Muscle of arm (tissue), 12 donors: Measurements from ENCODE around the gene MSH4. TPM values are rescaled to one million over a fixed set of nuclear protein-coding genes. Genes with fewer than 3 reads are reported as not detected.
"Not testable (repeated sequence)": the region's sequence is repeated elsewhere in the genome, so short reads cannot be mapped to it uniquely, and the experiment has no call there.

Experiments used
- DNase-seq: peaks from one replicate; pipeline ENCODE4 v3.0.0-alpha.2; 2013
- polyA plus RNA-seq, 12 donors: library from polyadenylated mRNA; unstranded; fragments of 120-200 nt; gene quantifications; one replicate each; pipeline ENCODE4 v1.2.1, GENCODE V29; 2013; ENCODE audit not compliant: insufficient read length in 12 of 12

Gene MSH4
- polyA plus RNA-seq, 12 donors, result 0.28 to 1.1 (median 0.47) TPM; not detected in 2

DNA sequence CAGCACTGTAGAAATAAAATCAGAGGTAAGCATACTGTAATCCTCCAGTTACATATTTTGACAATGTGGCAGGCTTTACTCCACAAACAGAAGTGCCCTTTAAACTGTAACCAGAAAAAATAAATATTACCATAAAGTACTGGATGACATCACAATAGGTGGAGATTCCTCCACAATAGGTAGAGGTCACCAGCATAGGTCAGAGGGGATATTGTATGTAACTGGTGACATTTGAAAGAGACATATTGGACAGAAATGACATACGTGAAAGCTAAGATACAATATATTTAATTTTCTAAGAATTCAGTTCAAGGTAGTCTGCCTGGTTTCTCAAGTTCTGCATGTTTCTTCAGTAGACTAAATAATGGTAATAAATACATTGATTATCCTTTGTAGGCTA lies 135.6 kb downstream of the MSH4 start, which contains the start of gene ASB17:
ASB17 (minus strand) TSS at position 101 of the 400 bp plus-strand sequence. CDS start 113 bp downstream, outside the sequence.
- DNase-seq, result no peak

DNA sequence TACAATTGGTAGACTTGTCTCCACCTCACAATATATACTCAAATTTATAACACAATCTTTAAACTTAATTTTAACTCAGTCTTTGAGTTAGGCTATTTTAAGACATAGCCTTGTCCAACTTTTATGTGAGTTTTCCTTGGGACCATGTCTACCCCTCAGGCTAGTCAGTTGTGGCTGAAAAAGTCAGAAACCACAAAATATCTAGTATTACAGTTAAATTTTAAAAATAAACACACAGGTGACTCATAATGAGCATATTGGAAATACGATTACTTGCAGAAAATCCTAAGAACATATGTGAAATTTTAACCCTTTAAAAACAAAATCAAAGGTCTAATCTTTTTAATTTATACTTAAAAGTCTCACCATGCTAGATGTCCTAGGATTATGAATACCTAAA lies 140.4 kb downstream of the MSH4 start:
- no peak for DNase-seq

DNA sequence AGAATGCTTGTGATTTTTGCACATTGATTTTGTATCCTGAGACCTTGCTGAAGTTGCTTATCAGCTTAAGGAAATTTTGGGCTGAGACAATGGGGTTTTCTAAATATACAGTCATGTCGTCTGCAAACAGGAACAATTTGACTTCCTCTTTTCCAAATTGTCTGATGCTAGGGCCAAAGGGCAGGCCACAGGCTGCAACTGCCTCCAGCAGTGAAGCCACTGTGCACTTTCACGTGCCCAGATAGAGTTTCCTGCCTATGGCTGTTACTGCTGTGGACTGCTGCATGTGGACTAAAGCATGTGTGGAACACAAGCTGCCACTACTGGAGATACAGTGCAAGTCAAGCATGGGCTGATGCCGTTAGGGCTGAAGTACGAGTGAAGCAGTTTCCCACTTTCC lies 146.4 kb downstream of the MSH4 start:
- not testable (repeated sequence) for DNase-seq

DNA sequence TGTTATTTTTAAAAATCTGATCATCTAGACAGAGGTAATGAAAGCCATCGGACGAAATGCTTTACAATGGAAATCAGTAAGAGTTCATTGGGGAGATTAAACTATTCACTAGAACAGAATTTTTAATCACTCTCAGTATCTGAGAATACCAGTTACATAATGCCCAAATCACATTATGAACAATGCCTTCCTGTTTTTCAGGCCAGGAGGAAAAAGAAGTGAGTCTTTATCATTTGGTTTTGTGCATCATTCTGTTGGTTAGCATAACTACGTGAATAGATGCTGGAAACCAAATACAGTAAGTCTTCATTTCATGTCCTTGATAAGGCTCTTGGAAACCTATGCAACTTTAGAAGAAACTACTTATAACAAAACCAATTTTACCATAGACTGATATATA lies 153.5 kb downstream of the MSH4 start:
- DNase-seq, result no peak

DNA sequence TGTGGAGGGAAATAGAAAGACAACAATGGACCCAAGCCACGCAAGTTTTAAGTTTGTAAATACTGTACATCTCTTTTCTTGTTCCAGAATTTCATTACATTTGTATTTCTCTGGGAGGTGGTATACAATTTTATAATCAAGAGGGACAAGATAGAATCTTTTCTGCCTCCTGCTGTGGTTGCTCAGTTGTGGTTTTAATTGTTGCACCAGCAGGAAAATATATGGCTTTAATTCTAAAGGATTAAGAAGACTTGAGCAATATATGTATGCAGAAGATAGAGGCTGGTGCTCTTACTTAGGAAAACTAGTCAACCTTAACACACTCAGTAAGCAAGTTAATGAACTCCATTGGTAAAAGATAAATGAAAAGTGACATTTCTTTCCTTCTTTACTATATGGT lies 155.3 kb downstream of the MSH4 start:
- no peak for DNase-seq

DNA sequence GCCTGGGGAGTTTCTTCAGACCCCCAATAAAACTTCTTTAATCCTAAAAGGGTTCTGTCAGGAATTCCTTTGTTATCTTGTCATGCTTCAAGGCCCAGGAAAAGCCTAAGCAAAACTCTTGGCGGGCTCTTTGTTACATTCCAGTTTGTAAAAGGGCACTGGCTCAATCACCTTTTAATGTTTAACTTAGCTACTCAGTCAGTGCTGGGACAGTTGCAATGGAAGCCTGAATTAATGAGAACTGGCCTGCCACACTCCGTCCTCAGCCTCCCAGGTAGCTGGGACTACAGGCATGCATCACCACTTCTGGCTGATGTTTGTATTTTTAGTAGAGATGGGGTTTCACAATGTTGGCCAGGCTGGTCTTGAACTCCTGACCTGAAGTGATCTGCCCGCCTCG lies 156.8 kb downstream of the MSH4 start:
- DNase-seq, result no peak

DNA sequence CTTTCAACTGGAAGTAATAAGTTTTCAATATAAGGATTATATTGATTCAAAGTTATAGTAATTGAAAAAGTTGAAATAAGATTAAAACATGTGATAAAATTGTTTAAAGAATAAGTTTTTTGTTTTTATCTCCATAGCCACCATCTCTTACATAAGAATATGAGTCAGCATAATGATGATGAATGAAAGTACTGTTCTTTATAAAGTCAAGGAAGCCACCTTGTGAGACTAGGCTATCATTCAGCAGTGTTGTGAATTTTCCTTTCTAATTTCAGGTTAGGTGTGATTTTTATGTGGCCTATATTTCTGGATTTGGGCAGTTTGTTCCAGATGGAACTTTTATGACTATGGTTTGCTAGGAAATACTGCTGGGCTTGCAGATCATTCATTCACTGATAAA lies 157.9 kb downstream of the MSH4 start:
- DNase-seq, result no peak

Other genes with a start within 250 kb of the MSH4 start
- gene SLC44A5, start 185.8 kb upstream of the MSH4 start, polyA plus RNA-seq, result 1 to 10 TPM in 4 of 12 donors, under 1 TPM in 7, not detected in 1; 0.28 to 3.2 (median 0.68) TPM
- 10 to 100 TPM in 11 of 12 donors, not detected in 1; 60.0 to 91.7 (median 74.4) TPM for gene ACADM, start 72.2 kb upstream of the MSH4 start, polyA plus RNA-seq
- 100 to 1,000 TPM in 3 of 12 donors, 10 to 100 TPM in 8, not detected in 1; 74.9 to 124 (median 94.9) TPM for gene RABGGTB, start 10.6 kb upstream of the MSH4 start, polyA plus RNA-seq
- not detected for gene ASB17, start 135.5 kb downstream of the MSH4 start, polyA plus RNA-seq